H7 (cell line): Measurements from ENCODE around the gene DPP10. TPM values are rescaled to one million over a fixed set of nuclear protein-coding genes. Genes with fewer than 3 reads are reported as not detected.

Experiments used
- DNase-seq: peaks from one replicate; pipeline ENCODE4 v3.0.0; 2012
- H3K27me3 ChIP-seq: 2 replicates; pipeline ENCODE4 v1.6.0; 2011; ENCODE audit warnings: mild to moderate bottlenecking, low read length; ENCODE audit not compliant: control insufficient read depth, insufficient read depth
- H3K36me3 ChIP-seq: replicated peaks from 2 replicates; pipeline ENCODE4 v1.5.1; 2011; ENCODE audit warnings: low read length; ENCODE audit not compliant: control insufficient read depth, insufficient read depth
- H3K4me3 ChIP-seq: 2 replicates; pipeline ENCODE4 v1.5.1; 2011; ENCODE audit warnings: low read depth, mild to moderate bottlenecking, control low read depth, low read length, moderate library complexity; ENCODE audit not compliant: insufficient read depth
- total RNA-seq: library from RNA; depleted of rRNA; stranded (reverse); fragments of >200 nt; shearing (Covaris generic); gene quantifications from 2 replicates; pipeline ENCODE4 v1.2.3, GENCODE V29; 2014

DPP10 gene
- total RNA-seq, 1 experiment from 2014 or later: 15.6 TPM

DNA sequence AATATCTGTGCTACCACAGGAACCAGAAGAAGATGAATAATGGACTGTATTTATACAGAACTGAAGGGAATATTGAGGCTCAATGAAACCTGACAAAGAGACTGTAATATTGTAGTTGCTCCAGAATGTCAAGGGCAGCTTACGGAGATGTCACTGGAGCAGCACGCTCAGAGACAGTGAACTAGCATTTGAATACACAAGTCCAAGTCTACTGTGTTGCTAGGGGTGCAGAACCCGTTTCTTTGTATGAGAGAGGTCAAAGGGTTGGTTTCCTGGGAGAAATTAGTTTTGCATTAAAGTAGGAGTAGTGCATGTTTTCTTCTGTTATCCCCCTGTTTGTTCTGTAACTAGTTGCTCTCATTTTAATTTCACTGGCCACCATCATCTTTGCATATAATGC, 1399.9 kb downstream of the DPP10 start:
- Histone ChIP-seq H3K36me3 (no peaks in the 10 kb centered on the region), H3K4me3 (no peak overlapping the region), H3K27me3 (no peaks in the 10 kb centered on the region)
- no peak for DNase-seq

DNA sequence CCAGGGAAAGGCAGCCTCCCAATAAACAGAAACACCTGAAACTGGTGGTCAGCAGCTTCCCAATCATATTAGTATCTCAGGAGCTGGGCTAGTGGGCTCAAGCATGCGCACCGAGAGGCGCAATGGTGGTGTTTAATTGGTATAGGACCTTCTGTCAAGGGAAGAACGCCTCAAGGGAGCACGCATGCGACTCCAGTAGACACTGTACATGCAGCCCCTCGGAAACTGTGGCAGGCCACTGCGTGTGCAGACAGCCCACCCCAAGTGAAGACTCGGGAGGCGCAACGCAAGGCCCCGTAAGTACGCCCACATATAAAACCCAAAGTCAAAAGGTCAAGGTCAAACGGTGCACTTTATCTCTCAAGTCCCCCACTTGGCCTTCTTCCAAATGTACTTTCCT, 1405.8 kb downstream of the DPP10 start:
- H3K27me3 ChIP-seq: no peaks in the 10 kb centered on the region
- no peak for DNase-seq
- H3K4me3 ChIP-seq: no peak overlapping the region
- H3K36me3 ChIP-seq: no peaks in the 10 kb centered on the region

DNA sequence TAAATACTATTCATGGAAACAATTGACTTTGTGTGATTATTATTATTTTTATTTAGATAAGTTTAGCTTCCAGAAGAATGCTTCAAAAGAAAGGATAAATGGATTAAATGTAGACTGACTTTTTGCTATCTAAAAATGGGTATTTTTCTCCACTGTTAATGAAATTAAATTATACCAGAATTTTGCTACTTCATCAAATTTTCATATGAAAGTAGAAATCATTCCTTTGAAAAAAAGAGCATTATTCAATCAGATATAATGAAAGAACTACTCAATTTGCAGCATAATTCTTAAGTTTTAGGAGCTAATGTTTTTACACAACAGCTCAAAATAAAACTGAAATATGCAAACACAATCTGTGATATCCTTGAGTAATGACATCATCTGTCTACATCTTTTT, 1424.6 kb downstream of the DPP10 start:
- Histone ChIP-seq H3K36me3 (no peaks in the 10 kb centered on the region), H3K4me3 (no peak overlapping the region), H3K27me3 (no peaks in the 10 kb centered on the region)
- no peak for DNase-seq

DNA sequence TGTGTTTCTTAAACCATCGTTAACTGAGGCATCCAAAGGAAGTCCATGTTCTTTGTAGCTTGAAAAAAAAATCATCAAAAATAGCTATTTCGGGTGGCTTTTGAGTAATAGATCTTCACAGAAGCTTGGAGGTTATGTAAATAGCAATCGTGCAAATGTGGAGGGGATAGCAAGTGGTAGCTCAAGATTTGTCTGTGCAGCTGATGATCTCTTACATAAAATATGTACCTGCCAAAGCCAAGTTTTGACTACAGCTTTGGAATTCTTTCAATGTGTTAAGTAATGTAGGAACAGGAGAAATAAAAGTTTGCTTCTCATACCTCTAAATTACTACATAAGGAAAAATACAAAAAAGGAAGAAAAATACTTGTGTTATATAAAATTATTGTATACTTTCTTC, 1432.0 kb downstream of the DPP10 start:
- no peak for DNase-seq
- Histone ChIP-seq H3K4me3 (no peak overlapping the region), H3K36me3 (no peaks in the 10 kb centered on the region), H3K27me3 (no peaks in the 10 kb centered on the region)

DNA sequence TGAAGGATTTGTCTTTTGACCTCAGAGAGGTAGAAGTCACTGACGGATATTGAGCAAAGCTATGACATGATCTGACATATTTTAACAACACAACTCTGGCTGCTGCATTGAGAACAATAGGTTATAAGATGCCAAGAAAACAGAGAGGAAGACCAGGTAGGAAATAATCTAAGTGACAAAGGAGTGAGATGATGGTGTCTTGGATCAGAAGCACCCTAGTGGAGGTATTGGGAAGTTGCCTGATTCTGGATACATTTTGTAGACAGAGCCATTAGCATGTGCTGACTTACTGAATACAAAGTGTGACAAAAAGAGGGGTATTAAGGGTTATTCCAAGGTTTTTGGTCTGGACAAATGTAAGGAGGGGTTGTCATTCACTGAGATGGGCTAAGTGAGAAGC, 1438.1 kb downstream of the DPP10 start:
- DNase-seq: peak; percentile 16
- Histone ChIP-seq H3K27me3 (no peaks in the 10 kb centered on the region), H3K36me3 (no peaks in the 10 kb centered on the region), H3K4me3 (no peak overlapping the region)

DNA sequence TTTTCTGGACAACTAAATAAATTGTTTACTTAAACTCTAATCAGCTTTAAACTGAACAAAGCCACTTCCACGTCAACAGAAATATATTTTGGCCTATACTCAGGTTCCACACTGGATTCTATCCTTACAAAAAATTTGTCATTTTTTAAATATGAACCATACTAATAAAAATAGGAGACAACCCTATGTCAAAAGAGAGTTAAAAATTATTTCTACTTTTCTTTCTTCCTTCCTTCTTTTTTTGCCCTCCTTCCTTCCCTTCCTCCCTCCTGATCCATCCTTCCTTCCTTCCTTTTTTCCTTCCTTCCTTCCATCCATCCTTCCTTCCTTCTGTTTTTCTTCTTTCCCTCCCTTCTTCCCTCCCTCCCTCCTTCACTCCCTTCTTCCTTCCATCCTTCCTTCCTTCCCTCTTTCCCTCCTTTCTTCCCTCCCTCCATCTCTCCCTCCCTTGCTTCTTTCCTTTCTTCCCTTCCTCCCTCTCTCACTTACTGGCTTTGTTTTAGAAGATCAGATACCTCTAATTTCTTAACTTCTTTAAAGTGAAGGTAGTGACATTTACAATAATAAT, 1444.9 kb downstream of the DPP10 start:
- DNase-seq: no peak
- no peak overlapping the region for H3K4me3 ChIP-seq
- no peaks in the 10 kb centered on the region for H3K36me3 ChIP-seq
- H3K27me3 ChIP-seq: no peaks in the 10 kb centered on the region
